ENCODE data around the gene TCF7L1.

TCF7L1 gene

GRCh38 chr2:85357736-85358135, 224.5 kb downstream of the TCF7L1 start:
- no peak for TF ChIP-seq CTCF (IDR thresholded peaks at IDR 0.05; ENCODE audit: low read depth, low read length)
- no peak overlapping the region for H3K4me3 ChIP-seq (ENCODE audit: low read depth, low read length)
